GDM1 (cell line): ENCODE measurements around the gene KIAA1217.

Source experiments
- DNase-seq: peaks from one replicate; lab custom pipeline; 2025; lab: John Stamatoyannopoulos, UW

KIAA1217 gene

GRCh38 chr10:24551161-24551560 is 342.2 kb downstream of the KIAA1217 start:
- DNase-seq = no peak

- no peak for DNase-seq
These were observed 343.5 kb downstream of the KIAA1217 start for GRCh38 chr10:24552346-24553016.

GRCh38 chr10:24553051-24553612 is 344.2 kb downstream of the KIAA1217 start:
- no peak for DNase-seq

- no peak for DNase-seq
These were observed 345.1 kb downstream of the KIAA1217 start for GRCh38 chr10:24554036-24554435.

GRCh38 chr10:24556126-24556749 is 347.3 kb downstream of the KIAA1217 start:
- DNase-seq = no peak

- peak; percentile 48 for DNase-seq
These were observed 348.1 kb downstream of the KIAA1217 start for GRCh38 chr10:24556750-24557742.

- no peak for DNase-seq
These were observed 352.5 kb downstream of the KIAA1217 start for GRCh38 chr10:24561453-24561852.

- DNase-seq = no peak
These were observed 359.1 kb downstream of the KIAA1217 start for GRCh38 chr10:24568042-24568441.

GRCh38 chr10:24569330-24569796 is 360.4 kb downstream of the KIAA1217 start:
- no peak for DNase-seq

GRCh38 chr10:24569828-24570657 is 361.1 kb downstream of the KIAA1217 start:
- no peak for DNase-seq

GRCh38 chr10:24570658-24571426 is 361.9 kb downstream of the KIAA1217 start:
- DNase-seq = no peak

- no peak for DNase-seq
These were observed 363.0 kb downstream of the KIAA1217 start for GRCh38 chr10:24571870-24572450.

- no peak for DNase-seq
These were observed 365.2 kb downstream of the KIAA1217 start for GRCh38 chr10:24574161-24574560.

GRCh38 chr10:24574578-24575155 is 365.7 kb downstream of the KIAA1217 start:
- no peak for DNase-seq

- no peak for DNase-seq
These were observed 366.6 kb downstream of the KIAA1217 start for GRCh38 chr10:24575481-24576002.

- DNase-seq = no peak
These were observed 370.5 kb downstream of the KIAA1217 start for GRCh38 chr10:24579448-24579847.

GRCh38 chr10:24579906-24580305 is 371.0 kb downstream of the KIAA1217 start:
- peak; percentile 3 for DNase-seq

GRCh38 chr10:24589265-24589664 is 380.3 kb downstream of the KIAA1217 start:
- DNase-seq = no peak

GRCh38 chr10:24590697-24591457 is 381.9 kb downstream of the KIAA1217 start:
- DNase-seq = no peak
